Heart left ventricle (tissue), 13 donors: ENCODE results near the gene IL23R.

Source experiments
- POLR2A ChIP-seq, 2 donors: fragments of 450-650 bp; IDR thresholded peaks; one replicate each; pipeline ENCODE4 v1.6.1; 2017; ENCODE audit warnings: antibody characterized with exemption in 2 of 2, mild to moderate bottlenecking in 2 of 2, moderate library complexity in 2 of 2
- TF ChIP-seq, protein P1 (sequence below), 12 donors: fragments of 200-600 bp; sonication (generic) in 4 of 12; IDR thresholded peaks; one replicate each; pipeline versions ENCODE4 v1.5.0 to v1.8.0; 2018 to 2022; ENCODE audit warnings: antibody characterized with exemption in 12 of 12, mild to moderate bottlenecking in 5 of 12
- donor health status: ischemic (EF 13 %, LVEDD 7.1; RV severe dilation, severe dysfunction).
- donor health status: DM: no; HTN: yes; CAD: no.
- donor health status: DM: no; HTN: no; CAD: no.
- donor health status: ischemic (EF 25% LVEDD 6.9; RV normal size, moderate dysfunction).
- donor health status: ischemic (EF 25% LVEDD 5.7; RV mildly dilated, moderate dysfunction).
- donor health status: ischemic (EF 35%, LVEDD 5.7; RV mildly dilated, moderate dysfunction).
- donor health status: nonischemic (EF 11% LVEDD 7.7; RV severe dilation, severe dysfunction).
- donor health status: DM: yes; HTN: yes; CAD: no.
- donor health status: PGD.
- donor health status: ischemic (EF 29% LVEDD 5.4; RV normal size, mild dysfunction).
- donor health status: nonischemic (EF 23%, LVEDD 6.1; RV moderate dilation, normal function).

DNA sequence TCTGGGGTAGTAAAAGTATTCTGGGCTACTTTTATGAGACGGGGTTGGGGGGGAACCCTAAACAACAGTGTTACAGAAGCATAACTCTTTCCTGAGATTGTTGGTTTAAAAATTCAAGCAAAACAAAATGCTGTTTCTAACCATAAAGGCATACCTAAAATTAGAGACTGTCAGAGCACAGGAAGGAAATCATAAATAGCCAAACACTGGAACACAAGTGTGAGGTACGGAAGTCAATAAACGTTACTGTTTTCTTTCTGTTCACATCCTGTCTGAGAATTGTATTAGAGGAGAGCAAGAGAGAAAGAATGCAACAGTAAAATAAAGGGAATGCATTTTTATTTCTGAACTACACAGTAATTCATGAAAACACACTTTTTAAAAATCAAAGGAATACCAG lies 98.6 kb downstream of the IL23R start:
- TF ChIP-seq, protein P1, sequence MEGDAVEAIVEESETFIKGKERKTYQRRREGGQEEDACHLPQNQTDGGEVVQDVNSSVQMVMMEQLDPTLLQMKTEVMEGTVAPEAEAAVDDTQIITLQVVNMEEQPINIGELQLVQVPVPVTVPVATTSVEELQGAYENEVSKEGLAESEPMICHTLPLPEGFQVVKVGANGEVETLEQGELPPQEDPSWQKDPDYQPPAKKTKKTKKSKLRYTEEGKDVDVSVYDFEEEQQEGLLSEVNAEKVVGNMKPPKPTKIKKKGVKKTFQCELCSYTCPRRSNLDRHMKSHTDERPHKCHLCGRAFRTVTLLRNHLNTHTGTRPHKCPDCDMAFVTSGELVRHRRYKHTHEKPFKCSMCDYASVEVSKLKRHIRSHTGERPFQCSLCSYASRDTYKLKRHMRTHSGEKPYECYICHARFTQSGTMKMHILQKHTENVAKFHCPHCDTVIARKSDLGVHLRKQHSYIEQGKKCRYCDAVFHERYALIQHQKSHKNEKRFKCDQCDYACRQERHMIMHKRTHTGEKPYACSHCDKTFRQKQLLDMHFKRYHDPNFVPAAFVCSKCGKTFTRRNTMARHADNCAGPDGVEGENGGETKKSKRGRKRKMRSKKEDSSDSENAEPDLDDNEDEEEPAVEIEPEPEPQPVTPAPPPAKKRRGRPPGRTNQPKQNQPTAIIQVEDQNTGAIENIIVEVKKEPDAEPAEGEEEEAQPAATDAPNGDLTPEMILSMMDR (IDR thresholded peaks at IDR 0.05) = no peak
- no peak for TF ChIP-seq POLR2A (IDR thresholded peaks at IDR 0.05)
